HepG2 (cell line): ENCODE measurements around the gene PLEKHA6. TPM values are rescaled to one million over a fixed set of nuclear protein-coding genes. Genes with fewer than 3 reads are reported as not detected.
A peak's percentile ranks its signal among the peaks of the same experiment; 100 is the strongest.

Source experiments
- AGO2 ChIP-seq: fragments of 200-400 bp; formaldehyde crosslinking; optimal IDR thresholded peaks from 2 replicates; pipeline ENCODE3; 2017; ENCODE audit warnings: mild to moderate bottlenecking, low read depth, low read length, moderate library complexity
- ARNT2 ChIP-seq: sonication (generic); formaldehyde crosslinking; IDR thresholded peaks from 2 replicates; pipeline ENCODE4 v1.8.0; 2022; ENCODE audit warnings: mild to moderate bottlenecking, low read depth, missing genetic modification reagents, moderate library complexity
- CC2D1A ChIP-seq: sonication (generic); formaldehyde crosslinking; IDR thresholded peaks from 2 replicates; pipeline ENCODE4 v1.8.1; 2023; ENCODE audit warnings: mild to moderate bottlenecking, missing genetic modification reagents
- HINFP ChIP-seq: sonication (generic); formaldehyde crosslinking; IDR thresholded peaks from 2 replicates; pipeline ENCODE4 v1.4.0; 2020; ENCODE audit warnings: low read depth, mild to moderate bottlenecking, missing genetic modification reagents
- MAF1 ChIP-seq: sonication (generic); formaldehyde crosslinking; IDR thresholded peaks from 2 replicates; pipeline ENCODE4 v1.5.0; 2020; ENCODE audit warnings: missing genetic modification reagents, borderline replicate concordance
- POLR2G ChIP-seq: fragments of 200-400 bp; formaldehyde crosslinking; IDR thresholded peaks from 2 replicates; pipeline ENCODE4 v1.6.1; 2018; ENCODE audit warnings: mild to moderate bottlenecking, low read depth, low read length, moderate library complexity
- SUZ12 ChIP-seq: fragments of 150-350 bp; IDR thresholded peaks from 2 replicates; pipeline ENCODE4 v1.6.1; 2014; ENCODE audit warnings: low read depth, low read length
- ZBTB37 ChIP-seq: sonication (generic); formaldehyde crosslinking; IDR thresholded peaks from 2 replicates; pipeline ENCODE4 v1.4.0; 2020; ENCODE audit warnings: mild to moderate bottlenecking, missing genetic modification reagents
- ZEB1 ChIP-seq: IDR thresholded peaks from 2 replicates; pipeline ENCODE4 v1.6.1; 2012; ENCODE audit warnings: mild to moderate bottlenecking, low read depth, inconsistent platforms; ENCODE audit not compliant: insufficient replicate concordance
- ZNF446 ChIP-seq: sonication (generic); formaldehyde crosslinking; IDR thresholded peaks from 2 replicates; pipeline ENCODE4 v1.5.0; 2020; ENCODE audit warnings: mild to moderate bottlenecking, missing genetic modification reagents
- ZNF589 ChIP-seq: sonication (generic); formaldehyde crosslinking; conservative IDR thresholded peaks from 2 replicates; pipeline ENCODE4 v1.8.0; 2022; ENCODE audit warnings: mild to moderate bottlenecking, moderate library complexity, missing genetic modification reagents
- polyA plus RNA-seq, 8 experiments: library from polyadenylated mRNA; depleted of rRNA in 3 of 8; stranded (reverse) in 7 of 8; unstranded in 1 of 8; fragments of >200 nt; fragmentation: Illumina TruSeq in 4 of 8; extraction: Trizol in 4 of 8; gene quantifications; 2 replicates each; pipeline versions ENCODE4 v1.2.1 to v1.2.3, GENCODE V29; 2011 to 2016; ENCODE audit warnings: low read depth in 4 of 8, missing spikeins in 1 of 8, mixed read lengths in 1 of 8; ENCODE audit not compliant: insufficient read depth in 1 of 8
- total RNA-seq, 5 experiments: library from RNA; depleted of rRNA; stranded (reverse); fragments of >200 nt; fragmentation: Illumina TruSeq; extraction: Trizol; gene quantifications; 2 replicates each; pipeline ENCODE4 v1.2.3, GENCODE V29; 2016; ENCODE audit warnings: low read depth in 1 of 5

PLEKHA6 gene
- total and polyA plus RNA-seq, 2 of the 13 experiments (the other 11 are each of a cell fraction or from before 2014, with no cell fraction given): 5.3 to 11.4 TPM

- no peak for TF ChIP-seq HINFP
- peak; percentile 45 for TF ChIP-seq AGO2
- TF ChIP-seq MAF1: no peak
- TF ChIP-seq ZEB1: no peak
- no peak for TF ChIP-seq CC2D1A (CRISPR knock-in tag)
- no peak for TF ChIP-seq ARNT2 (CRISPR knock-in tag)
- TF ChIP-seq SUZ12: no peak
- no peak for TF ChIP-seq ZNF589 (CRISPR knock-in tag)
- TF ChIP-seq ZBTB37: no peak
- peak; percentile 34; the same call in 1 of the 2 replicates for TF ChIP-seq POLR2G
- TF ChIP-seq ZNF446 (CRISPR knock-in tag): no peak
These were observed 163.5 kb downstream of the PLEKHA6 start, which contains the start of gene KISS1 (continued) for GRCh38 chr1:204196068-204196795.
